KMS-11 (cell line): ENCODE results near the gene JAKMIP1.

Source experiments
- H2AFZ ChIP-seq: fragments of 200-600 bp; sonication (generic); 2 replicates; pipeline ENCODE4 v1.6.1; 2016; ENCODE audit warnings: antibody characterized with exemption, mixed run types, low read depth
- H3K27ac ChIP-seq: fragments of 200-600 bp; sonication (generic); 2 replicates; pipeline ENCODE4 v1.6.1; 2016; ENCODE audit warnings: mild to moderate bottlenecking, mixed run types
- H3K27me3 ChIP-seq: fragments of 200-600 bp; sonication (generic); 2 replicates; pipeline ENCODE4 v1.6.1; 2017; ENCODE audit warnings: mild to moderate bottlenecking, low read depth, mixed run types, moderate library complexity; ENCODE audit not compliant: insufficient read depth
- H3K36me3 ChIP-seq: fragments of 200-600 bp; sonication (generic); 2 replicates; pipeline ENCODE4 v1.6.1; 2017; ENCODE audit warnings: mild to moderate bottlenecking, mixed run types; ENCODE audit not compliant: insufficient read depth
- H3K4me1 ChIP-seq: fragments of 200-600 bp; sonication (generic); 2 replicates; pipeline ENCODE4 v1.6.1; 2016; ENCODE audit warnings: mild to moderate bottlenecking, low read depth, mixed run types; ENCODE audit not compliant: poor library complexity, severe bottlenecking
- H3K4me2 ChIP-seq: fragments of 200-600 bp; sonication (generic); 2 replicates; pipeline ENCODE4 v1.7.0; 2016; ENCODE audit warnings: mild to moderate bottlenecking, mixed run types
- H3K4me3 ChIP-seq: fragments of 200-600 bp; sonication (generic); IDR thresholded peaks from 2 replicates; pipeline ENCODE4 v1.6.1; 2017; ENCODE audit warnings: low read depth, low read length, mixed read lengths; ENCODE audit not compliant: insufficient read depth
- H3K79me2 ChIP-seq: fragments of 200-600 bp; sonication (generic); 2 replicates; pipeline ENCODE4 v1.6.1; 2016; ENCODE audit warnings: low read depth, mixed run types; ENCODE audit not compliant: insufficient read depth
- H3K9ac ChIP-seq: fragments of 200-600 bp; sonication (generic); 2 replicates; pipeline ENCODE4 v1.6.1; 2016; ENCODE audit warnings: mild to moderate bottlenecking, mixed run types
- H4K20me1 ChIP-seq: fragments of 200-600 bp; sonication (generic); 2 replicates; pipeline ENCODE4 v1.6.1; 2016; ENCODE audit warnings: mild to moderate bottlenecking, mixed run types; ENCODE audit not compliant: insufficient read depth
- CTCF ChIP-seq: fragments of 200-600 bp; sonication (generic); conservative IDR thresholded peaks from 2 replicates; pipeline ENCODE4 v1.6.1; 2017; ENCODE audit warnings: low read depth, mild to moderate bottlenecking, antibody characterized with exemption, low read length, moderate library complexity, mixed read lengths

JAKMIP1 gene

GRCh38 chr4:6172927-6173200 lies 27.5 kb downstream of the JAKMIP1 start:
- H3K9ac ChIP-seq: no peak overlapping the region
- no peak for TF ChIP-seq CTCF
- no peak overlapping the region for H2AFZ ChIP-seq
- H3K27ac ChIP-seq: peak overlapping the region; percentile 24; the same call in 1 of the 2 replicates
- no peaks in the 10 kb centered on the region for H3K36me3 ChIP-seq
- no peaks in the 10 kb centered on the region for H3K79me2 ChIP-seq
- no peaks in the 10 kb centered on the region for H4K20me1 ChIP-seq
- peaks cover 15% of the 10 kb centered on the region for H3K4me1 ChIP-seq
- H3K27me3 ChIP-seq: no peaks in the 10 kb centered on the region
- no peak overlapping the region for H3K4me3 ChIP-seq
- H3K4me2 ChIP-seq: 0 out of 2 replicates have a peak overlapping the region, but pooled peaks have one; percentile 17

- Histone ChIP-seq H3K4me1 (peaks cover 11% of the 10 kb centered on the region), H3K79me2 (no peaks in the 10 kb centered on the region), H3K27ac (no peak overlapping the region), H3K27me3 (no peaks in the 10 kb centered on the region), H2AFZ (no peak overlapping the region), H3K9ac (no peak overlapping the region), H4K20me1 (no peaks in the 10 kb centered on the region), H3K4me3 (no peak overlapping the region), H3K36me3 (no peaks in the 10 kb centered on the region), H3K4me2 (0 out of 2 replicates have a peak overlapping the region, but pooled peaks have one; percentile 17)
- TF ChIP-seq CTCF: no peak
These were observed 28.0 kb downstream of the JAKMIP1 start for GRCh38 chr4:6172093-6172926.

- no peaks in the 10 kb centered on the region for H3K36me3 ChIP-seq
- H4K20me1 ChIP-seq: no peaks in the 10 kb centered on the region
These were observed 31.1 kb downstream of the JAKMIP1 start for GRCh38 chr4:6169239-6169638.

GRCh38 chr4:6165766-6166165 lies 34.6 kb downstream of the JAKMIP1 start:
- H4K20me1 ChIP-seq: no peaks in the 10 kb centered on the region
- H3K79me2 ChIP-seq: no peaks in the 10 kb centered on the region
- H3K9ac ChIP-seq: no peak overlapping the region
- no peaks in the 10 kb centered on the region for H3K36me3 ChIP-seq
- no peak overlapping the region for H3K4me2 ChIP-seq
- H2AFZ ChIP-seq: no peak overlapping the region
- no peaks in the 10 kb centered on the region for H3K4me1 ChIP-seq
- no peak overlapping the region for H3K27ac ChIP-seq
- H3K4me3 ChIP-seq: no peak overlapping the region
- no peak for TF ChIP-seq CTCF
- no peaks in the 10 kb centered on the region for H3K27me3 ChIP-seq

More at GRCh38 chr4:6169239-6169638, 31.1 kb downstream of the JAKMIP1 start:
- Histone ChIP-seq H2AFZ (no peak overlapping the region), H3K4me2 (no peak overlapping the region), H3K4me3 (no peak overlapping the region), H3K27me3 (no peaks in the 10 kb centered on the region), H3K9ac (no peak overlapping the region), H3K27ac (no peak overlapping the region), H3K4me1 (peaks cover 11% of the 10 kb centered on the region), H3K79me2 (no peaks in the 10 kb centered on the region)
- no peak for TF ChIP-seq CTCF
